IMR-90 (cell line): ENCODE results near the gene SPDYE2B. TPM values are rescaled to one million over a fixed set of nuclear protein-coding genes. Genes with fewer than 3 reads are reported as not detected.
"Not testable (repeated sequence)": the region's sequence is repeated elsewhere in the genome, so short reads cannot be mapped to it uniquely, and the experiment has no call there.

Source experiments
- ATAC-seq: fragments of 200-7000 bp; cut with Tn5 transposase; 2 replicates; pipeline ENCODE4 v1.9.1; 2020; ENCODE audit warnings: low read depth, mild to moderate bottlenecking, moderate library complexity
- BruUV-seq: library from RNA; stranded (reverse); fragments of 400-500 nt; replicated peaks from 2 replicates; lab custom pipeline; 2021; lab: Mats Ljungman, UMichigan
- CTCF ChIA-PET: fragments of 300-600 bp; formaldehyde crosslinking; extraction: SDS; loops from one replicate; lab custom pipeline; 2021; ENCODE audit warnings: antibody characterized with exemption; lab: Yijun Ruan, JAX
- POLR2A ChIA-PET: fragments of 300-600 bp; sonication (Branson Sonifier 250); formaldehyde crosslinking; loops from one replicate; lab custom pipeline; 2022; ENCODE audit warnings: antibody characterized with exemption; ENCODE audit not compliant: unreplicated experiment; lab: Charles Lee
- DNase-seq: peaks from one replicate; pipeline ENCODE4 v3.0.0; 2013
- H2AFZ ChIP-seq: replicated peaks from 2 replicates; pipeline ENCODE3; 2013; ENCODE audit warnings: low read length, mild to moderate bottlenecking; ENCODE audit not compliant: poor library complexity
- H2AK5ac ChIP-seq: 2 replicates; pipeline ENCODE4 v1.6.1; 2013; ENCODE audit warnings: low read depth, low read length, inconsistent platforms
- H2AK9ac ChIP-seq: replicated peaks from 2 replicates; pipeline ENCODE3; 2013; ENCODE audit warnings: mild to moderate bottlenecking, low read depth, low read length, moderate library complexity; ENCODE audit not compliant: poor library complexity
- H2BK120ac ChIP-seq: 2 replicates; pipeline ENCODE4 v1.6.1; 2013; ENCODE audit warnings: low read depth, low read length, inconsistent platforms
- H2BK15ac ChIP-seq: 3 replicates; pipeline ENCODE4 v1.6.1; 2013; ENCODE audit warnings: low read depth, low read length, inconsistent platforms
- H2BK20ac ChIP-seq: 2 replicates; pipeline ENCODE4 v1.6.1; 2013; ENCODE audit warnings: low read depth, mild to moderate bottlenecking, inconsistent platforms, low read length, moderate library complexity
- H2BK5ac ChIP-seq: 2 replicates; pipeline ENCODE4 v1.6.1; 2013; ENCODE audit warnings: mild to moderate bottlenecking, low read depth, low read length, inconsistent platforms; ENCODE audit not compliant: poor library complexity, severe bottlenecking
- H3K14ac ChIP-seq: replicated peaks from 2 replicates; pipeline ENCODE4 v1.6.1; 2013; ENCODE audit warnings: low read depth, low read length, inconsistent platforms
- H3K18ac ChIP-seq: 2 replicates; pipeline ENCODE4 v1.6.1; 2013; ENCODE audit warnings: low read depth, low read length, control low read depth
- H3K23ac ChIP-seq: 2 replicates; pipeline ENCODE4 v1.6.1; 2013; ENCODE audit warnings: low read depth, low read length, inconsistent platforms
- H3K27ac ChIP-seq: 2 replicates; pipeline ENCODE4 v1.5.1; 2013; ENCODE audit warnings: mild to moderate bottlenecking, control low read depth, low read length; ENCODE audit not compliant: insufficient read depth
- H3K27me3 ChIP-seq: 2 replicates; pipeline ENCODE4 v1.6.1; 2013; ENCODE audit warnings: low read length; ENCODE audit not compliant: control insufficient read depth, insufficient read depth
- H3K36me3 ChIP-seq: 2 replicates; pipeline ENCODE4 v1.6.1; 2013; ENCODE audit warnings: low read length, mixed read lengths; ENCODE audit not compliant: control insufficient read depth, insufficient read depth
- H3K4ac ChIP-seq: 2 replicates; pipeline ENCODE4 v1.6.1; 2013; ENCODE audit warnings: low read depth, low read length, inconsistent platforms
- H3K4me1 ChIP-seq: 2 replicates; pipeline ENCODE4 v1.6.1; 2013; ENCODE audit warnings: low read length, mixed read lengths; ENCODE audit not compliant: control insufficient read depth, insufficient read depth
- H3K4me2 ChIP-seq: 2 replicates; pipeline ENCODE4 v1.6.1; 2013; ENCODE audit warnings: low read depth, mild to moderate bottlenecking, control low read depth, low read length, moderate library complexity
- H3K4me3 ChIP-seq: 2 replicates; pipeline ENCODE4 v1.5.1; 2013; ENCODE audit warnings: low read depth, mild to moderate bottlenecking, control low read depth, low read length, moderate library complexity; ENCODE audit not compliant: insufficient read depth
- H3K56ac ChIP-seq: 2 replicates; pipeline ENCODE4 v1.6.1; 2013; ENCODE audit warnings: low read length, inconsistent platforms; ENCODE audit not compliant: insufficient read depth; ENCODE audit errors: extremely low read depth
- H3K79me1 ChIP-seq, 2 experiments: 2 replicates each; pipeline ENCODE4 v1.6.1; 2013; ENCODE audit warnings: low read length in 2 of 2, inconsistent platforms in 1 of 2, low read depth in 1 of 2
- H3K9ac ChIP-seq: 2 replicates; pipeline ENCODE4 v1.6.1; 2013; ENCODE audit warnings: low read depth, low read length, control low read depth
- H3K9me1 ChIP-seq: 2 replicates; pipeline ENCODE4 v1.6.1; 2013; ENCODE audit warnings: low read length, inconsistent platforms; ENCODE audit not compliant: insufficient read depth
- H3K9me3 ChIP-seq: 2 replicates; pipeline ENCODE4 v1.6.1; 2013; ENCODE audit warnings: low read length; ENCODE audit not compliant: control insufficient read depth, insufficient read depth
- H4K20me1 ChIP-seq: 2 replicates; pipeline ENCODE4 v1.6.1; 2013; ENCODE audit warnings: low read length, inconsistent platforms; ENCODE audit not compliant: insufficient read depth
- H4K5ac ChIP-seq: 2 replicates; pipeline ENCODE4 v1.6.1; 2013; ENCODE audit warnings: mild to moderate bottlenecking, low read depth, low read length, control low read depth
- H4K8ac ChIP-seq, 2 experiments: 2 replicates each; pipeline ENCODE4 v1.6.1; 2013; ENCODE audit warnings: low read depth in 2 of 2, low read length in 2 of 2, control low read depth in 1 of 2, inconsistent platforms in 1 of 2
- H4K91ac ChIP-seq: 2 replicates; pipeline ENCODE4 v1.6.1; 2013; ENCODE audit warnings: low read depth, low read length, inconsistent platforms; ENCODE audit not compliant: insufficient read depth
- WGBS, 2 experiments: methylation state at CpG; one replicate each; pipeline versions ENCODE4 v1.1.5 to v1.1.7; 2013; ENCODE audit warnings: missing lambda C conversion rate in 2 of 2; ENCODE audit not compliant: insufficient read length in 1 of 2; ENCODE audit errors: extremely low coverage in 2 of 2; 5-methylcytosine and 5-hydroxymethylcytosine counted together
- dilution Hi-C: fragments of 300-500 bp; cut with HindIII; formaldehyde crosslinking; loops from one replicate; pipeline ENCODE4 v1.14.3; 2018; ENCODE audit warnings: low sequenced_read_pairs; ENCODE audit not compliant: unreplicated experiment
- in situ Hi-C: fragments of 300-500 bp; cut with MboI; formaldehyde crosslinking; loops from 3 replicates; pipeline ENCODE4 v1.14.3; 2019; ENCODE audit warnings: low sequenced_read_pairs, inconsistent platforms, mixed read lengths
- intact Hi-C: fragments of 100-400 bp; cut with micrococcal nuclease; formaldehyde crosslinking; loops from 2 replicates; pipeline ENCODE4 v1.10.0; 2022
- polyA plus RNA-seq, 3 experiments: library from polyadenylated mRNA; depleted of rRNA; stranded (reverse); fragments of >200 nt; gene quantifications; 2 replicates each; pipeline ENCODE4 v1.2.3, GENCODE V29; 2012; ENCODE audit warnings: low replicate concordance in 1 of 3
- total RNA-seq: library from RNA; depleted of rRNA; stranded (reverse); fragments of >200 nt; gene quantifications from 2 replicates; pipeline ENCODE4 v1.2.3, GENCODE V29; 2012

Gene SPDYE2B
- total and polyA plus RNA-seq, 2 of the 4 experiments (the other 2 are of a cell fraction): not detected

DNA sequence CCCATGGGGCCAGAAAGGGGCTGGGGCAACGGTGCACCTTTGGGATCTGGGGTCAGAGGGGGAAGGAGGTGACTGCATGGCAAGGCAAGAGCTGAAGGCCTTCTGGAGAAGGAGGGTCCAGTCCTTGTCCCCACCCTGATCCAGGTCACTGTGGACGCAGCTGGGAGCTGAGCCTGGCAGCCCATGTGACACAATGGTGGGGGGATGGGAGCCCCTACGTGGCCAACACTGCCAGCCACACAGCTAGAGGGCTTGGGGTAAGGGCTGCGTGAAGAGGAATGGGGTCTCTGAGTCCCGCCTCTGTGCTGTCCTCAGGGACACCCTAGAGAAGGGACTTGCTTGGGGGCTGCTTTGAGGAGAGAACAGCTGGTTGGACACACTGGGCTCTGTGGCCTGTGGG lies 30.7 kb downstream of the SPDYE2B start:
- H3K4me2 ChIP-seq, H3K4ac ChIP-seq, H3K4me3 ChIP-seq, H3K79me1 ChIP-seq, H3K36me3 ChIP-seq, dilution Hi-C loops, H2BK15ac ChIP-seq, H2AK9ac ChIP-seq, POLR2A ChIA-PET, H4K8ac ChIP-seq, H4K91ac ChIP-seq, H2BK20ac ChIP-seq, in situ Hi-C loops, H4K20me1 ChIP-seq, H3K18ac ChIP-seq, H3K23ac ChIP-seq, H2AFZ ChIP-seq, H3K27ac ChIP-seq, H3K4me1 ChIP-seq, ATAC-seq, H2AK5ac ChIP-seq, H3K56ac ChIP-seq, H4K5ac ChIP-seq, H3K9me1 ChIP-seq, H3K9me3 ChIP-seq, BruUV-seq, CTCF ChIA-PET, DNase-seq, H2BK5ac ChIP-seq, H3K14ac ChIP-seq, intact Hi-C loops, H3K9ac ChIP-seq, H2BK120ac ChIP-seq, H3K27me3 ChIP-seq: not testable (repeated sequence)
- WGBS, 2 experiments: no CpG with 5 or more reads among the region's 5 CpGs

DNA sequence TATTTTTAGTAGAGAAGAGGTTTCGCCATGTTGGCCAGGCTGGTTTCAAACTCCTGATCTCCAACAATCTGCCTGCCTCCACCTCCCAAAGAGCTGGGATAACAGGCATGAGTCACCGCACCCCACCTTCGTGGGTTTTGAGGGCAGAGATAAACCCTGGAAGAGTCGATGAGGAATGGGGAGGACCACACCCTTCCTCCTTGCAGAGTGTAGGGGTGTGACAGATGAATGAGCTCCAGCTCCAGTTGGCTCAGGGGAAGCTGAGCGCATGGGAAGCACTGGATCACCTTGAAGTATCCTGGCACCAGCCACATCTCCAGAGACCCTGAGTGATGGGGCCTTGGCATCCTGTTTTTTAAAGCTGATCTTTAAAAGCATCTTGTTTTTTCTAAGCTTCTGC lies 32.4 kb downstream of the SPDYE2B start:
- H3K79me1 ChIP-seq, DNase-seq, H3K4ac ChIP-seq, ATAC-seq, intact Hi-C loops, H2BK15ac ChIP-seq, POLR2A ChIA-PET, H3K4me2 ChIP-seq, H2AK9ac ChIP-seq, H4K20me1 ChIP-seq, H4K5ac ChIP-seq, dilution Hi-C loops, H3K9me3 ChIP-seq, H3K9ac ChIP-seq, H3K56ac ChIP-seq, H3K18ac ChIP-seq, in situ Hi-C loops, H2AFZ ChIP-seq, H3K36me3 ChIP-seq, BruUV-seq, H3K4me3 ChIP-seq, H3K4me1 ChIP-seq, CTCF ChIA-PET, H3K14ac ChIP-seq, H2BK20ac ChIP-seq, H3K23ac ChIP-seq, H3K27me3 ChIP-seq, H3K27ac ChIP-seq, H4K8ac ChIP-seq, H4K91ac ChIP-seq, H2BK5ac ChIP-seq, H2AK5ac ChIP-seq, H3K9me1 ChIP-seq, H2BK120ac ChIP-seq: not testable (repeated sequence)
- no CpG with 5 or more reads among the region's 5 CpGs for WGBS, 2 experiments
